ENCODE data around the gene BBLN. TPM values are rescaled to one million over a fixed set of nuclear protein-coding genes. Genes with fewer than 3 reads are reported as not detected.

The BBLN gene
- total RNA-seq, 1 experiment from 2014 or later, result 41.9 TPM

GRCh38 chr9:128124873-128125579 lies 35.0 kb upstream of the BBLN start:
- H3K9me3 ChIP-seq (ENCODE audit: low read depth, low read length, poor library complexity, severe bottlenecking), result no peaks in the 10 kb centered on the region
- peaks cover 20% of the 10 kb centered on the region for H3K36me3 ChIP-seq (ENCODE audit: insufficient read depth, low read length, poor library complexity, severe bottlenecking)
- H3K27me3 ChIP-seq (replicated peaks; ENCODE audit: insufficient read depth, low read depth, low read length, poor library complexity), result no peaks in the 10 kb centered on the region
- peak; percentile 83 for DNase-seq (ENCODE audit: low spot score)
- TF ChIP-seq CTCF (conservative IDR thresholded peaks at IDR 0.05; ENCODE audit: low read depth, low read length), result peak; percentile 86
- no peak for TF ChIP-seq EZH2 (IDR thresholded peaks at IDR 0.05; ENCODE audit: borderline replicate concordance, low read depth, low read length, poor library complexity, severe bottlenecking)
- ChIA-PET POLR2A (ENCODE audit: low non-redundant PET) (no interaction called here), CTCF (interaction anchor here (0.7 to 1.3 kb wide), 3 partner anchors 7 to 86 kb away, joined by 3 read pairs; no protein-coding TSS in a partner anchor)
- no peak overlapping the region for H3K4me3 ChIP-seq (ENCODE audit: low read depth, low read length, poor library complexity, severe bottlenecking)
- H3K4me1 ChIP-seq (ENCODE audit: insufficient read depth, low read length, poor library complexity, severe bottlenecking), result peaks cover 13% of the 10 kb centered on the region
- intact Hi-C loops (cut with micrococcal nuclease; ENCODE audit: unreplicated experiment), result no loop called here
- H3K27ac ChIP-seq (ENCODE audit: low read depth, low read length, poor library complexity, severe bottlenecking), result no peak overlapping the region
- BruUV-seq (replicated peaks), result no TSS peak

- DNase-seq (ENCODE audit: low spot score), result no peak
- no peaks in the 10 kb centered on the region for H3K27me3 ChIP-seq (replicated peaks; ENCODE audit: insufficient read depth, low read depth, low read length, poor library complexity)
- TF ChIP-seq CTCF (conservative IDR thresholded peaks at IDR 0.05; ENCODE audit: low read depth, low read length), result no peak
- TF ChIP-seq EZH2 (IDR thresholded peaks at IDR 0.05; ENCODE audit: borderline replicate concordance, low read depth, low read length, poor library complexity, severe bottlenecking), result no peak
- peaks cover 13% of the 10 kb centered on the region for H3K4me1 ChIP-seq (ENCODE audit: insufficient read depth, low read length, poor library complexity, severe bottlenecking)
- H3K36me3 ChIP-seq (ENCODE audit: insufficient read depth, low read length, poor library complexity, severe bottlenecking), result peaks cover 20% of the 10 kb centered on the region
- peak overlapping the region; percentile 95 for H3K4me3 ChIP-seq (ENCODE audit: low read depth, low read length, poor library complexity, severe bottlenecking)
- peak overlapping the region; percentile 29 for H3K27ac ChIP-seq (ENCODE audit: low read depth, low read length, poor library complexity, severe bottlenecking)
- no peaks in the 10 kb centered on the region for H3K9me3 ChIP-seq (ENCODE audit: low read depth, low read length, poor library complexity, severe bottlenecking)
- BruUV-seq (replicated peaks), result no TSS peak
- CTCF ChIA-PET, result interaction anchor here (0.6 to 1.3 kb wide), 3 partner anchors 8 to 76 kb away, joined by 3 to 4 read pairs (median 3); no protein-coding TSS in a partner anchor
- intact Hi-C loops (cut with micrococcal nuclease; ENCODE audit: unreplicated experiment), result no loop called here
- POLR2A ChIA-PET (ENCODE audit: low non-redundant PET), result no interaction called here
Measured at GRCh38 chr9:128125580-128126354, 34.3 kb upstream of the BBLN start.

GRCh38 chr9:128127568-128127989 lies 32.5 kb upstream of the BBLN start, which contains the start of gene PTGES2:
Gene PTGES2, minus strand, starts transcription at chr9:128127729. Its CDS starts 12 bp downstream, at chr9:128127717.
- no TSS peak for BruUV-seq (replicated peaks)
- POLR2A ChIA-PET (ENCODE audit: low non-redundant PET), result no interaction called here
- intact Hi-C loops (cut with micrococcal nuclease; ENCODE audit: unreplicated experiment), result no loop called here

More at GRCh38 chr9:128127568-128127989, 32.5 kb upstream of the BBLN start, which contains the start of gene PTGES2:
- no peaks in the 10 kb centered on the region for H3K27me3 ChIP-seq (replicated peaks; ENCODE audit: insufficient read depth, low read depth, low read length, poor library complexity)
- H3K27ac ChIP-seq (ENCODE audit: low read depth, low read length, poor library complexity, severe bottlenecking), result peak within 1 kb of the TSS; percentile 96
- CTCF ChIA-PET, result no interaction called here
- no peaks in the 10 kb centered on the region for H3K9me3 ChIP-seq (ENCODE audit: low read depth, low read length, poor library complexity, severe bottlenecking)
- peak within 1 kb of the TSS; percentile 95 for H3K4me3 ChIP-seq (ENCODE audit: low read depth, low read length, poor library complexity, severe bottlenecking)
- H3K36me3 ChIP-seq (ENCODE audit: insufficient read depth, low read length, poor library complexity, severe bottlenecking), result peaks cover 13% of the 10 kb centered on the region
- H3K4me1 ChIP-seq (ENCODE audit: insufficient read depth, low read length, poor library complexity, severe bottlenecking), result peaks cover 20% of the 10 kb centered on the region
- TF ChIP-seq CTCF (conservative IDR thresholded peaks at IDR 0.05; ENCODE audit: low read depth, low read length) (no peak), EZH2 (IDR thresholded peaks at IDR 0.05; ENCODE audit: borderline replicate concordance, low read depth, low read length, poor library complexity, severe bottlenecking) (no peak)
- DNase-seq (ENCODE audit: low spot score), result peak; percentile 93
